ENCODE results near the gene BAG3. TPM values are rescaled to one million over a fixed set of nuclear protein-coding genes. Genes with fewer than 3 reads are reported as not detected.
"Not testable (repeated sequence)": the region's sequence is repeated elsewhere in the genome, so short reads cannot be mapped to it uniquely, and the experiment has no call there.

The BAG3 gene
- 10 to 100 TPM; 27.0 to 31.6 (median 30.2) TPM for polyA plus RNA-seq (ENCODE audit: insufficient read length in 4 of 4)

GRCh38 chr10:119650692-119651513, at the start of gene BAG3:
Gene BAG3 (plus strand): TSS chr10:119651380. CDS start chr10:119651676, 296 bp downstream.
- DNase-seq (ENCODE audit: low read depth in 4 of 4, low spot score in 2 of 4) = peak in 2 of 4 donors; percentile 65 to 74

- no peak for DNase-seq (ENCODE audit: low read depth in 4 of 4, low spot score in 2 of 4)
Measured at GRCh38 chr10:119602241-119603095, 48.7 kb upstream of the BAG3 start.

- DNase-seq (ENCODE audit: low read depth in 4 of 4, low spot score in 2 of 4) = no peak
Measured at GRCh38 chr10:119604468-119604867, 46.7 kb upstream of the BAG3 start.

GRCh38 chr10:119608316-119609155, 42.6 kb upstream of the BAG3 start:
- DNase-seq (ENCODE audit: low read depth in 4 of 4, low spot score in 2 of 4) = no peak

GRCh38 chr10:119609516-119609915, 41.7 kb upstream of the BAG3 start:
- no peak for DNase-seq (ENCODE audit: low read depth in 4 of 4, low spot score in 2 of 4)

DNA sequence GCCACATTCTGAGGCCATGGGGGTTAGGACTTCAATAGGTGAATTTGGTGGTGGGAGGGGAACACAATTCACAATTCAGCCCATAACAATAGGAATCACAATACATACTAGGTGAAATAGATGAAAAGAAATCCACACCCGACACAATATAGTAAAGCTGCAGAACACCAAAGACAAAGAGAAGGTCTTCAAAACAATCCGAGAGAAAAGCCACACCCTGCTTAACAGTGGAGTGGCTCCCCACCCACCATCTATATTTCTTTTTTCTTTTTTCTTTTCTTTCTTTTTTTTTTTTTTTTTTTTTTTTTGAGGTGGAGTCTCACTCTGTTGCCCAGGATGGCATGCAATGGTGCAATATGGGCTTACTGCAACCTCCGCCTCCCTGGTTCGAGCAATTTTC, 39.7 kb upstream of the BAG3 start:
- DNase-seq (ENCODE audit: low read depth in 4 of 4, low spot score in 2 of 4) = no peak

DNA sequence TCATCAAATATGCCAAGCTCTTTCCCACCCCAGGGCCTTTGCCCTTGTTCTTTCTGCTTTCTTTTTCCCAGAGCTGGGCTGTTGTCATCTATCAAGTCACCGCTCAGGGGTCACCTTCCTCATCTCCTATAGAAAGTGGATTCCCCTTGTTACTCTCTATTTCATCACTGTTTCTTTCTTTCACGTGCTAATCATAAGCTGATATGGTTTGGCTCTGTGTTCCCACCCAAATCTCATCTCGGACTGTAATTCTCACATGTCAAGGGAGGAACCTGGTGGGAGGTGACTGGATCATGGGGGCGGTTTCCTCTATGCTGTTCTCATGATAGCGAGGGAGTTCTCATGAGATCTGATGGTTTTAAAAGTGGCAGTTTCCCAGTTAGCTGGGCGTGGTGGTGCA, 37.4 kb upstream of the BAG3 start:
- DNase-seq (ENCODE audit: low read depth in 4 of 4, low spot score in 2 of 4) = no peak

- no peak for DNase-seq (ENCODE audit: low read depth in 4 of 4, low spot score in 2 of 4)
Measured at GRCh38 chr10:119614686-119615085, 36.5 kb upstream of the BAG3 start.

- no peak for DNase-seq (ENCODE audit: low read depth in 4 of 4, low spot score in 2 of 4)
Measured at GRCh38 chr10:119616882-119617570, 34.2 kb upstream of the BAG3 start.

- no peak for DNase-seq (ENCODE audit: low read depth in 4 of 4, low spot score in 2 of 4)
Measured at GRCh38 chr10:119619215-119619614, 32.0 kb upstream of the BAG3 start.

GRCh38 chr10:119619811-119620210, 31.4 kb upstream of the BAG3 start:
- not testable (repeated sequence) for DNase-seq (ENCODE audit: low read depth in 4 of 4, low spot score in 2 of 4)

- no peak for DNase-seq (ENCODE audit: low read depth in 4 of 4, low spot score in 2 of 4)
Measured at GRCh38 chr10:119620241-119621077, 30.7 kb upstream of the BAG3 start.

GRCh38 chr10:119621078-119621384, 30.1 kb upstream of the BAG3 start:
- DNase-seq (ENCODE audit: low read depth in 4 of 4, low spot score in 2 of 4) = no peak

DNA sequence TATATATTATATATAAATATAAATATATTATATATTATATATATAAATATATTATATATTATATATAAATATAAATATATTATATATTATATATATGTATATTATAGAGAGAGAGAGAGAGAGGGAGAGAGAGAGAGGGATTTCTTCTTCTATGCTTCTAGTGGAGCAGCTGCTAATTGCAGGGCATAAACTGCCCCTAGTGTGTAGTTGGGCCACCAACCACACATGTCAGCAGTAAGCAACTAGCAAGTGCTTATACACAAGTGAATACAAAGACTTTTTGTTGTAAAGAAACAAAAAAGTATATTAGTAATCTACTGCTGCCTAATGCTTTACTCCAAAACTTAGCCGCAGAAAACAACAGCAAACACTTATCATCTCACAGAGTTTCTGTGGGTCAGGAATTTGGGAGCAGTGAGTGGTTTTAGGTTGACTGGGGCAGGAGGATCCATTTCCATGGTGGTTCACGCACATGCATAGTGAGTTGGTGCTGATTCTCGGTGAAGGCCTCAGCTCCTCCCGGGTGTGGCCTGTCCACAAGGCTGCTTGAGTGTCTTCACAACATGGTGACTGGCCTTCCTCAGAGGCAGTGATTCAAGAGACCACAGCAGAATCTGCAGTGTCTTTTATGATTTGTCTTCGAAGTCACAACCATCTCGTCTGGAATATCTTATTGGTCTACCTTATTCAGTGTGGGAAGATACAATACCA, 25.5 kb upstream of the BAG3 start:
- DNase-seq (ENCODE audit: low read depth in 4 of 4, low spot score in 2 of 4) = no peak

- no peak for DNase-seq (ENCODE audit: low read depth in 4 of 4, low spot score in 2 of 4)
Measured at GRCh38 chr10:119630300-119630699, 20.9 kb upstream of the BAG3 start.

- no peak for DNase-seq (ENCODE audit: low read depth in 4 of 4, low spot score in 2 of 4)
Measured at GRCh38 chr10:119633538-119634218, 17.5 kb upstream of the BAG3 start.

GRCh38 chr10:119634219-119634544, 17.0 kb upstream of the BAG3 start:
- no peak for DNase-seq (ENCODE audit: low read depth in 4 of 4, low spot score in 2 of 4)

DNA sequence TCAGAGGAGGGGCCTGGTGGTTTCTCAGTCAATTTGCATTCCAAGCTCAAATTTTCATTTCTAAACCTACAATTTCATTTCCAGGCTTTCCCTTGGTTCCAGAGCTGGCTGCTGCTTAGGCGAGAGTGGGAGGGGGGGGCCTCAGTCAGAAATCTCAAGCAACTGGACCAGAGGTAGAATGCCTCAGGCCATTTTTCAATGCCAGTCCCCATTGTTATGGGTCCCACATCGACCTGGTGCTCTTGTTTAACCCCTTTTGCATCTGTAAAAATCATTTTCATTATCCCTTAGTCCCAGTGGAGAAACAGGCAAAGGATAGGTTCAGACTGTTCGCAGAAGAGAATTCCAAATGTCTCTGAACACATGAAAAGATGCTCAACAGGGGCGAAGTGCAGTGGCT, 13.5 kb upstream of the BAG3 start:
- no peak for DNase-seq (ENCODE audit: low read depth in 4 of 4, low spot score in 2 of 4)

Measured in left renal cortex interstitium (tissue), 4 donors.